ENCODE data around the gene AHCYL1.

AHCYL1 gene

DNA sequence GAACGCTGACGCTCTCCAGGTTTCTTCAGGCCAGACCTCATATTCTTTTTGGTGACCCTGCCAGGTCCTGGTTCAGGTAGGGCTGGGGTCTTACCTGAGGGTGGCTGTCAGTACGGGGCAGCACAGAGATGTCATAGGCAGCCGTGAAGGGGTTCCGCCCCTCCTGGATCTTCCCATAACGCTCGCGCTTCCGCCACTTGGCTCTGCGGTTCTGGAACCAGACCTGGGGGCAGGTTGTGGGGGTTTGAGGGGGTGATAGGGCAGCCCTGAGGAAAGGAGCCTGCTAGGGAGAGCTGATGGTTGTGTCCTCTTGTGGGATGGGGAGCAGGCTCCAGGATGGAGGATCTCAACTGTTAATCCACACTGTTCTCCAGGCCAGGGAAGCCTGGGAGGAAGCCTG is 76.8 kb downstream of the AHCYL1 start:
- TF ChIP-seq, protein P1, sequence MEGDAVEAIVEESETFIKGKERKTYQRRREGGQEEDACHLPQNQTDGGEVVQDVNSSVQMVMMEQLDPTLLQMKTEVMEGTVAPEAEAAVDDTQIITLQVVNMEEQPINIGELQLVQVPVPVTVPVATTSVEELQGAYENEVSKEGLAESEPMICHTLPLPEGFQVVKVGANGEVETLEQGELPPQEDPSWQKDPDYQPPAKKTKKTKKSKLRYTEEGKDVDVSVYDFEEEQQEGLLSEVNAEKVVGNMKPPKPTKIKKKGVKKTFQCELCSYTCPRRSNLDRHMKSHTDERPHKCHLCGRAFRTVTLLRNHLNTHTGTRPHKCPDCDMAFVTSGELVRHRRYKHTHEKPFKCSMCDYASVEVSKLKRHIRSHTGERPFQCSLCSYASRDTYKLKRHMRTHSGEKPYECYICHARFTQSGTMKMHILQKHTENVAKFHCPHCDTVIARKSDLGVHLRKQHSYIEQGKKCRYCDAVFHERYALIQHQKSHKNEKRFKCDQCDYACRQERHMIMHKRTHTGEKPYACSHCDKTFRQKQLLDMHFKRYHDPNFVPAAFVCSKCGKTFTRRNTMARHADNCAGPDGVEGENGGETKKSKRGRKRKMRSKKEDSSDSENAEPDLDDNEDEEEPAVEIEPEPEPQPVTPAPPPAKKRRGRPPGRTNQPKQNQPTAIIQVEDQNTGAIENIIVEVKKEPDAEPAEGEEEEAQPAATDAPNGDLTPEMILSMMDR (IDR thresholded peaks at IDR 0.05; ENCODE audit: low read depth, low read length) = no peak
- no peak overlapping the region for H3K4me3 ChIP-seq (replicated peaks in 1 of 2; ENCODE audit: low read depth in 2 of 2, low read length in 2 of 2)
- no peak for DNase-seq (ENCODE audit: low read depth in 2 of 2)

DNA sequence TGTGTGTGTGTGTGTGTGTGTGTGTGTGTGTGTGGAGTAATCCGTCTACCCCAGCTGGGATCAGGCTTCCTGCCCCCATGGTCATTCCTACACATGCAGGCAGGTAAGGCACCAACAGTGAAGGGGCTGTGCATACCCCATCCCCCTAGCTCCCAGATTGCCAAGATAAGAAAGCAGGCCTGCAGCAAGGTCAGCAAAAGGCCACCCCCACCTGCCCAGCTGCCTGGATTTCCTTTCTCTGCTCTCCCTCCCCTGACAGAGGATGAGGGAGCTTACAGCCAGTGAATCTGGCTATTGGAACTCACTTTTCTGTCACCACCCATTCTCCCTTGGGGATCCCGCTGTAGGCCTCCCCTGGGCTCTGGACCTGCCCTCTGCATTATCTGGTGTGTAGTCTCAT is 78.0 kb downstream of the AHCYL1 start:
- DNase-seq (ENCODE audit: low read depth in 2 of 2) = no peak
- no peak overlapping the region for H3K4me3 ChIP-seq (replicated peaks in 1 of 2; ENCODE audit: low read depth in 2 of 2, low read length in 2 of 2)
- TF ChIP-seq, protein P1 (IDR thresholded peaks at IDR 0.05; ENCODE audit: low read depth, low read length) = no peak

DNA sequence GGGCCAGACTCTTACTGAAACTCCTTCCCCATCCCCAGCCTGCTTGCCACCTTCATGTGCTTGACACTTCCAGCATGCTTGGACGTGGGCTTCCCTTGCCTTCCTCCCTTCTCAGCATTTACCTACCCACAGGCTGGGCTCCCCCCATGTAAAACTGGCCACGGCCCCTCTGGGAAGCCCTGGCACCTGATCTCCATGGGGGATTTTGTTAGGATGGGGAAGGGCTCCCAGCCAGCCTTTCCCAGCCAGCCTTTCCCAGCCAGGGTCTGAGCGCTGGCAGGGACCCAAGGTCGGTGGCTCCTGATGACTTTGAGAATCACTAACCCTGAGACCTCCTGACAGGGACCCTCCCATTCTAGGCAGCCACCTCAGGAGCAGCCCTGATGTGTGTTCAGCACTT is 79.2 kb downstream of the AHCYL1 start:
- TF ChIP-seq, protein P1 (IDR thresholded peaks at IDR 0.05; ENCODE audit: low read depth, low read length) = no peak
- H3K4me3 ChIP-seq (replicated peaks in 1 of 2; ENCODE audit: low read depth in 2 of 2, low read length in 2 of 2) = no peak overlapping the region
- DNase-seq (ENCODE audit: low read depth in 2 of 2) = no peak

DNA sequence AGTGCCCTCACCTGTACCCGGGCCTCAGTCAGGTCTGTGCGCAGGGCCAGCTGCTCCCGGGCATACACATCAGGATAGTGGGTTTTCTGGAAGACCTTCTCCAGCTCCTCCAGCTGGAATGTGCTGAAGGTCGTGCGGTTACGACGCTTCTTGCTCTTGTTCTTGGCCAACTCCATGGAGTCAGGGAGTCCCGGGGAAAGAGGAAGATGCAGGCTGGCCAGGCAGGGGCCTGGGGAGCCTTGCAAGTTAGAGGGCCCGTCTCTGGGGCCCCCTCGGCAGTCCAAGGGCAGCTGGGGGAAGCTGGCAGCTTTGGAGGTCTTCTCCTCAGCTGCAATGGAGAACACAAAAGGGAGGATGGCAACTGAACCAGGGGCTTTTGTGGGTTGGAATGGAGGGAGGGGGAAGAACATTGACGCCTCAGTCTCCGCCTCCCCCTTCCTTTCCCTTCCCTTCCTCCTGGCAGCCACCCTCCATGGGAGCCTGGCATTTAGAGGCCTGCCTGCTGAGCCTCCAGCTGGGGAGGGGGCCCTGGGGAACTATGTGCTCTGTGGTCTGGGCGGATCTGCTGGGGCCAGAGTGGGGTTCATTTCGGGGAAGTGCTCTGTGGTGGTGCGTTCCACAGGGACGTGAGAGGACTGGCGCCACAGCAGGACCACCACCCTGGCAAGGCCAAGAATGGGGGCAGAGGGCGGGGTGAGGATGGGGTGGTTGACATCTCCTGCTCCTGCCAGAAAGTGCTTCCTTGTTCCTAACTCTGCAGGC is 80.2 kb downstream of the AHCYL1 start:
- no peak for DNase-seq (ENCODE audit: low read depth in 2 of 2)
- TF ChIP-seq, protein P1 (IDR thresholded peaks at IDR 0.05; ENCODE audit: low read depth, low read length) = no peak
- H3K4me3 ChIP-seq (replicated peaks in 1 of 2; ENCODE audit: low read depth in 2 of 2, low read length in 2 of 2) = no peak overlapping the region

DNA sequence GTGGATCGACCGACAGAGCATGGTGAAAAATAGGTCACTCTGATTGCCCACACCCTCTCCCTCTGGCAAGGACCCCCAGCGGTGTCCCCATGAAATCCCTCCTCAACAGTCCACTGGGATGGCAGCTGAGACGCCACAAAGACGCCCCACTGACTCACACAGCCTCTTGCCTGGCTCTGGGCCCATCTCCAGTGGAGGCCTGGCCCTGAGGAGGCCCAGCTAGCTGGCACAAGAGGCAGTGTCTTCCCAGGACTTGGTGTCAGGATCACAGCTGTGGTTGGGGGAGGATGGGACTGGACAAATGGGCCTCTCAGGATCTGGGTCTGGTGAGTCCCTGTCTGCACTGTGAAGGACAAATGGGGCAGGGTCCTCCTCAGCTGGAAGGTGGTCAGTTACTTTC is 81.3 kb downstream of the AHCYL1 start:
- DNase-seq (ENCODE audit: low read depth in 2 of 2) = no peak
- no peak overlapping the region for H3K4me3 ChIP-seq (replicated peaks in 1 of 2; ENCODE audit: low read depth in 2 of 2, low read length in 2 of 2)
- TF ChIP-seq, protein P1 (IDR thresholded peaks at IDR 0.05; ENCODE audit: low read depth, low read length) = no peak

DNA sequence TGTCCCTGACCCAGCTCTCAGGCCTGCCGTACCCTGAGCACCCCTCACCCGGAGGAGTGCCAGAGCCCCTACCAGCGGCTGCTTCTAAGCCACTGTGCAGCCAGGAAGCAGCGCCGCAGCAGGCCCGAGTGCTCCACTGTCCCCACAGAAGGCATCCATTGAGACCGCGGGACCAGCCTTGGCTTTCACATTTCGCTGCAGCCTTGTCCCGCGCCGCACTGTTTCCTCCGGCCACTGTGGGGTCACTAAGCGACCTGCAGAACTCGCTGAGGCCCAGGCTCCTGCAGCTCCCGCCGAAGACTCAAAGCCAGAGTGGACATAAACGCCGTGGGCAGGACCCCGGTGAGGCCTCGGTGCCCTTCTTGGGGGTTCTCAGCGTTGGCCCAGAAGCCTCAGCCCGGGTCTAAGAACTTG is 82.9 kb downstream of the AHCYL1 start:
- TF ChIP-seq, protein P1 (IDR thresholded peaks at IDR 0.05; ENCODE audit: low read depth, low read length) = no peak
- no peak overlapping the region for H3K4me3 ChIP-seq (replicated peaks in 1 of 2; ENCODE audit: low read depth in 2 of 2, low read length in 2 of 2)
- no peak for DNase-seq (ENCODE audit: low read depth in 2 of 2)

Measured in cardiac fibroblast (primary cell).